ENCODE data around the gene ABT1. TPM values are rescaled to one million over a fixed set of nuclear protein-coding genes. Genes with fewer than 3 reads are reported as not detected.
A peak's percentile ranks its signal among the peaks of the same experiment; 100 is the strongest.

Gene ABT1
- total RNA-seq, 1 donor from 2014 or later: 8.3 TPM

DNA sequence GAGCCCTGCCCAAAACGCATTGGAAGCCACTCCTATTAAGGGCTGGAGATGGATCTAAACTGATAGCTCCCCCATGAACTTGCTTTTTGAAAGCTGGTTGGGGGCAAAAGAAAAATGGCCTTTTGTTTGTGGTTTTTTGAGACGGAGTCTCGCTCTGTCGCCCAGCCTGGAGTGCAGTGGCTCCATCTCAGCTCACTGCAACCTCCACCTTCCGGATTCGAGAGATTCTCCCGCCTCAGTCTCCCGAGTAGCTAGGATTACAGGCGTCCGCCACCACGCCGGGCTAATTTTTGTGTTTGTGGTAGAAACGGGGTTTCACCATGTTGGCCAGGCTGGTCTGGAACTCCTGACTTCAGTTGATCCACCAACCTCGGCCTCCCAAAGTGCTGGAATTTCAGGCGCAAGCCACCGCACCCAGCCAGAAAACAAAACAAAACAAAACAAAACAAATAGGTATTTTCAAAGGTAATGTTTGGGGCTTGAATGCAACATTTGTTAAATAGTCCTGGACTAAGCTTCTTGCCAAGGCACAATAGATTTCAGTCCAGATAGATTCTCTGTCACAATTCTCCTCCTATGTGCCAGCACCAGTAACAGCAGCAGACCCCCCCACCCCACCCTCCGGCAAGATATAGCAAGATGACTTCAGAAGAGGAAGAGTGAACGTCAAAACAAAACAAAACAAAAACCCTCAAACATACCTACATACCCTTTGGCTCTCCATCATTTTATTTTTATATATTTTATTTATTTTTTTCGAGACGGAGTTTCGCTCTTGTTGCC lies 26.5 kb upstream of the ABT1 start:
- intact Hi-C loops (cut with micrococcal nuclease): no loop called here
- TF ChIP-seq CTCF (IDR thresholded peaks at IDR 0.05; ENCODE audit: borderline replicate concordance): no peak
- Histone ChIP-seq H3K9me3 (replicated peaks) (no peaks in the 10 kb centered on the region), H3K4me3 (no peak overlapping the region), H3K27me3 (ENCODE audit: low read depth) (no peaks in the 10 kb centered on the region), H3K4me1 (peaks cover 18% of the 10 kb centered on the region), H3K36me3 (no peaks in the 10 kb centered on the region), H3K27ac (replicated peaks) (no peak overlapping the region)
- DNase-seq: no peak

DNA sequence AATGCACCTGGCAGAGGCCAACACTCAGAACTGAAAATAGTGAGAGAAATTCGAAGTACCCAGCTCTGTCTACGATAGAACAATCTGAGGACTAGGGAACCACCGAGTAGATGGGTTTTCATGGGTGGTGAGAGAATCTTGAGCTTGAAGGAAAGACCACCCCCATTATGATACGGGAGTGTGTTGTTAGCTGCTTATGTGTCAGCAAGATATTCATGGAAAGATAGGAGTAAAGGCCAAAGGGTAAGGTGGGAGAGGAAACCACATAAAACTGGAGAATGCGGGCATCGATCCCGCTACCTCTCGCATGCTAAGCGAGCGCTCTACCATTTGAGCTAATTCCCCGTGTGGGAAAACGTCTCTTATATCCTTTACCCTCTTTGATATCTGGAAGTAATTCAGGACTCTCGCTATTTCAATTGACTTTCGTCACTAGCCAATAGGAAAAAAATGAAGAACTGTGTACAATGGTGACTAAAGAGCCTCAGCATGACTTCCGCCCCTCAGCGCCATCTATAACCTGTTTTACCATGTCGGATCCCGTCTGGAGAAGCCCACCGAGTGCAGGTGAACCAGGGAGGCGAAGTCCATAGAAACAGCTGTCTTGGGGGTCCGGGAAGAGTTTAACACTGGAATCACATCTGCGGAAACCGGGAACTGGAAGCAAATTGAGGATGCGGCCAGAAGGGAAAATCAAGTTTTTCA lies 25.0 kb upstream of the ABT1 start:
- peak overlapping the region; percentile 61 for H3K27ac ChIP-seq (replicated peaks)
- no peak for TF ChIP-seq CTCF (IDR thresholded peaks at IDR 0.05; ENCODE audit: borderline replicate concordance)
- H3K27me3 ChIP-seq (ENCODE audit: low read depth): no peaks in the 10 kb centered on the region
- peaks cover 18% of the 10 kb centered on the region for H3K4me1 ChIP-seq
- peak; percentile 44 for DNase-seq
- H3K4me3 ChIP-seq: peak overlapping the region; percentile 70
- intact Hi-C loops (cut with micrococcal nuclease): no loop called here
- H3K9me3 ChIP-seq (replicated peaks): no peaks in the 10 kb centered on the region
- no peaks in the 10 kb centered on the region for H3K36me3 ChIP-seq

DNA sequence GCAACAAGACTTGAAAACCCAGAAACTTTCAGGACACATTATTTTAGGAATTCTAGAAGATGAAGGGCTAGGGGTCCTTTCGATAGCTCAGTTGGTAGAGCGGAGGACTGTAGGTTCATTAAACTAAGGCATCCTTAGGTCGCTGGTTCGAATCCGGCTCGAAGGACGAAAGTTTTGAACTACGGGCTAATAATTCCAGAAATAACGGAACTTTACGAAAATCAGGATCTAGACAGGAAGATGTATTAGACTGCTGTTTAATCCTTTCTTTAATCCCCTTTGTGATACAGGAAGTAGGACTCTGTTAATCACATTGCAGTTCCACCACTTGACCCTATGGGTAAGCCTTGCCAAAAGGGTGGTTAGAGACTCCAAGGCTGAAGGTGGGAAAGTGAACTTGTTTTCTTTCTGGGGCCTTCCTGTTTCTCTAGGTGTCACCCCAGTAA lies 21.2 kb upstream of the ABT1 start:
- H3K27me3 ChIP-seq (ENCODE audit: low read depth): peaks cover 10% of the 10 kb centered on the region

GRCh38 chr6:26576407-26576843 lies 20.3 kb upstream of the ABT1 start:
- intact Hi-C loops (cut with micrococcal nuclease): no loop called here
- DNase-seq: no peak
- peaks cover 18% of the 10 kb centered on the region for H3K27me3 ChIP-seq (ENCODE audit: low read depth)
- H3K27ac ChIP-seq (replicated peaks): no peak overlapping the region
- H3K36me3 ChIP-seq: no peaks in the 10 kb centered on the region
- peak overlapping the region; percentile 51 for H3K4me3 ChIP-seq
- H3K4me1 ChIP-seq: peaks cover 13% of the 10 kb centered on the region
- H3K9me3 ChIP-seq (replicated peaks): peaks cover 20% of the 10 kb centered on the region
- no peak for TF ChIP-seq CTCF (IDR thresholded peaks at IDR 0.05; ENCODE audit: borderline replicate concordance)

More for the DNA sequence above, 21.2 kb upstream of the ABT1 start:
- DNase-seq: no peak
- Histone ChIP-seq H3K27ac (replicated peaks) (no peak overlapping the region), H3K36me3 (no peaks in the 10 kb centered on the region), H3K9me3 (replicated peaks) (peaks cover 20% of the 10 kb centered on the region), H3K4me3 (no peak overlapping the region), H3K4me1 (peaks cover 13% of the 10 kb centered on the region)
- TF ChIP-seq CTCF (IDR thresholded peaks at IDR 0.05; ENCODE audit: borderline replicate concordance): no peak
- intact Hi-C loops (cut with micrococcal nuclease): no loop called here

DNA sequence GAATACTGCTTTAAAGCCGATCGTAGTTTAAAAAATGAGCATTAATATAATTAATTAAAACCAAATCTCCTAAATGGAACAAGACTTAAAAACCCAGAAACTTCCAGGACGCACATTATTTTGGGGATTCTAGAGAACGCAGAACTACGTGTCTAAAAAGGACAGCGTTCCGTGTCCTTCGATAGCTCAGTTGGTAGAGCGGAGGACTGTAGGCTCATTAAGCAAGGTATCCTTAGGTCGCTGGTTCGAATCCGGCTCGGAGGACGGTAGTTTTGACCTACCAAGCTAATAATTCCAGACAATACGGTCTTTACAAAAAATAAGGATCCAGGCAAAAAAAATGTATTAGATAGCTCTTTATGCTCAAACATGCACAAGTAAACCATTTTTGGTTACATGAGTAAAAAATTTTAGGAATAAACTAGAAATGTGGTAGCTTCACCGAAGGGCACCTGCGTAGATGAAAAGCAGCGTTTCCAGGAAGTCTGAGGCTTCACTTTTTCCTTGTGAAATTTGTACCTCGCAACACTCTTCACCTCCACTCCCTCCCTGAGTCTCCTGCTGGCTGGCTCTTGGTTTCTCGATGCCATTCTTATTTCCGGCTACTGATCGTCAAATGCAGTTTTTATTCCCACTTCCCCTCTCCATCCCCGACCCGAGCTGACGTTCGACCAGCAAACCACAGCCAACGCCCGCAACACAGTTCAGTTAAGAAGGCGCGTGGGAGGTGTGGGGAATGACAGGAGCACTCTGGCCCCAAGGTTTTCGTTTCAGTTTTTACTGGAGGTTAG lies 19.6 kb upstream of the ABT1 start:
- Histone ChIP-seq H3K27ac (replicated peaks) (no peak overlapping the region), H3K4me1 (peaks cover 10% of the 10 kb centered on the region), H3K36me3 (no peaks in the 10 kb centered on the region), H3K27me3 (ENCODE audit: low read depth) (peaks cover 24% of the 10 kb centered on the region), H3K4me3 (peak overlapping the region; percentile 51), H3K9me3 (replicated peaks) (peaks cover 20% of the 10 kb centered on the region)
- DNase-seq: peak; percentile 44
- no peak for TF ChIP-seq CTCF (IDR thresholded peaks at IDR 0.05; ENCODE audit: borderline replicate concordance)
- intact Hi-C loops (cut with micrococcal nuclease): no loop called here

Data from left ventricle myocardium inferior (tissue), 1 donor.